ENCODE data around the gene GRAMD2B. TPM values are rescaled to one million over a fixed set of nuclear protein-coding genes. Genes with fewer than 3 reads are reported as not detected.

The GRAMD2B gene
- total RNA-seq, 3 donors from 2014 or later, result 38.1 to 206 (median 103) TPM

GRCh38 chr5:126543009-126543408 lies 119.8 kb downstream of the GRAMD2B start:
- Histone ChIP-seq H3K4me1 (no peaks in the 10 kb centered on the region), H3K36me3 (no peaks in the 10 kb centered on the region), H3K4me3 (no peak overlapping the region), H3K27me3 (no peaks in the 10 kb centered on the region), H3K27ac (peak overlapping the region; percentile 29 to 38), H3K9me3 (no peaks in the 10 kb centered on the region)
- no peak for DNase-seq (ENCODE audit: low spot score in 2 of 2)
- intact Hi-C loops (cut with DNase I; ENCODE audit: low total_unique reads), result loop anchor here (5.0 kb wide), 1 partner anchor 191 kb away; no protein-coding TSS in a partner anchor
- TF ChIP-seq CTCF (IDR thresholded peaks at IDR 0.05), result no peak
- no peak for TF ChIP-seq POLR2A (IDR thresholded peaks at IDR 0.05)
- no peak for TF ChIP-seq POLR2AphosphoS5 (IDR thresholded peaks at IDR 0.05)

GRCh38 chr5:126543660-126544059 lies 120.5 kb downstream of the GRAMD2B start:
- Histone ChIP-seq H3K4me3 (no peak overlapping the region), H3K27me3 (no peaks in the 10 kb centered on the region), H3K9me3 (no peaks in the 10 kb centered on the region), H3K4me1 (no peaks in the 10 kb centered on the region), H3K36me3 (no peaks in the 10 kb centered on the region), H3K27ac (no peak overlapping the region)
- TF ChIP-seq CTCF (IDR thresholded peaks at IDR 0.05), result no peak
- DNase-seq (ENCODE audit: low spot score in 2 of 2), result no peak
- intact Hi-C loops (cut with DNase I; ENCODE audit: low total_unique reads), result loop anchor here (5.0 kb wide), 1 partner anchor 191 kb away; no protein-coding TSS in a partner anchor

Other genes with a start within 250 kb of the GRAMD2B start
- gene ALDH7A1, start 171.8 kb downstream of the GRAMD2B start, total RNA-seq, result 10 to 100 TPM; 38.7 to 83.0 (median 45.2) TPM
- gene PHAX, start 177.5 kb downstream of the GRAMD2B start, total RNA-seq, result 10 to 100 TPM; 44.9 to 58.7 (median 54.7) TPM

Measured in breast epithelium (tissue), 4 donors.